HG02642 (cell line): ENCODE data around the gene SEPTIN8.

Experiments used
- ATAC-seq: cut with Tn5 transposase; IDR thresholded peaks from one replicate; pipeline ENCODE4 v1.9.1; 2021; ENCODE audit warnings: mild to moderate bottlenecking; ENCODE audit not compliant: unreplicated experiment, poor library complexity

SEPTIN8 gene

DNA sequence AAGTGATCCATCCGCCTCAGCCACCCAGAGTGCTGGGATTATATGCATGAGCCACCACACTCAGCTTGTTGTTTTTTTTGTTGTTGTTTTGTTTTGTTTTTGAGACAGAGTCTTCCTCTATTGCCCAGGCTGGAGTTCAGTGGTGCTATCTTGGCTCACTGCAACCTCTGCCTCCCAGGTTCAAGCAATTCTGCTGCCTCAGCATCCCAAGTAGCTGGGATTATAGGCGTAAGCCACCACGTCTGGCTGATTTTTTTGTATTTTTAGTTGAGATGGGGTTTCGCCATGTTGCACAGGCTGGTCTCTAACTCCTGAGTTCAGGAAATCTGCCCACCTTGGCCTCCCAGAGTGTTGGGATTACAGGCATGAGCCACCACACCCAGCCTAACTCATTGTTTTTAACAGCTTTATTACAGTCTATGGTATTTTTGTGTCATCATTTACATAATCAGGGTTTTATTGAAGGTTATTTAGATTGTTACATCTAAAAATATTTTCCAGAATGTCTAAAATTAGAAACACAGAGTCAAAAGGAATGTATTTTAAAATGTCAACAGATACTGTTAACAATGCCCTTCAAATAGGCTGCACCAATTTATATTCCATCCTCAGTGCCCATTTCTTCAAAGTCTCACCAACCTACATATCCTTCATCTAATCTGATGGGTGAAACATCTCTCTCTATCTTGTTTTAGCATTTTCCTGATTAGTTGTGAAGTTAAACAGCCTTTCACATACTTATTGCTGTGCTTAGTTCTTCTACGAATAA lies 58.3 kb downstream of the SEPTIN8 start:
- ATAC-seq, result no peak

DNA sequence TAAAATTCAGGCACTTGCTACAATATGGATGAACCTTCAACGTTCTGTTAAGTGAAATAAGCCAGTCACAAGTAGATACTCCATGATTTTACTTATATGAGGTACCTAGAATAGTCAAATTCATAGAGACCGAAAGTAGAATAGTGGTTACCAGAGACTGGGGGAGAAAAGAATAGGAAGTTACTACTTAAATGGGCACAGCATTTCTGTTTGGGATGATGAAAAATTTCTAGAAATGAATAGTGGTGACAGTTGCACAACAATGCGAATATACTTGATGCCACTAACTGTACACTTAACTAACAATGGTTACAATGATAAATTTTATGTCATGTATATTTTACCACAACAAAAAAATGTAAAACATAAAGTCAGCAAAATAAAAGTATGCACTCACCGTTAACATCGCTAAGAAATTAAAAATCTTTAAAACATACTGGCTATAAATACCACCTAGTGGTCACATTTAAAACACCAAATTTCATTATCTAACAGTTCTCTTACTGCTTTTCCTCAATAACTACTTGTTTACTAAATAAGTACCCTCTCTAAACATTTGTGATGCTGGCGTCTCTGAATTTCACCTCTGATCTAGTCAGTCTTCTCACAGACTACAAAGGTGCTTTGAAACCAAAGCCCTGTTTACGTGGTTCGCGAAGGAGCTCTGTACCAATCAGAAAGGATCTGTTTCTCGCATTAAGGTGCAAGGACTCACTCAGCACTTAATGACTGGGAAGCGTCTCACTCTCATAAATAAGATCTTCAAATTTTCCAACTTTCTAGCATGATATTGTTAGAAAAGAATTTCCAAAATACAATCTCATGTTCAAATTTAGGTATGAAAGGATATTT lies 62.4 kb downstream of the SEPTIN8 start:
- ATAC-seq, result no peak

DNA sequence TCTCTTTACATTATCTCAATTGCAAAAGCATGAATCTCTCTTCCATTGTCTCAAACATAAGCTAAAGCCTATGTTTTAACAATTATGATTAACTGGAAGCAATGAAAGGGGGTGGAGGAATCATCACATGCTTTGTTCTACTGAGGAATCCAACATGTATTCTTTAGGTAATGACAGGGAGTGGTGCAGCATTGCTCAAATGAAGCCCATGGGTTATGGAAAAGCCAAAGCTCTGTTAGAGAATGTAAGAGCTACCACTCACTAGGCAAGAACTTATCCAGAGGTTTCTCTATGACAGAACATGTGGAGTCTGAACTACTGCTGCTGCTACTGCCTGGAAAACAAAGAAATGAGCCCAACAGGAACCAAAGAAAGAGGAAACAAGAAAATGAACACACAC lies 68.4 kb downstream of the SEPTIN8 start:
- ATAC-seq, result no peak

DNA sequence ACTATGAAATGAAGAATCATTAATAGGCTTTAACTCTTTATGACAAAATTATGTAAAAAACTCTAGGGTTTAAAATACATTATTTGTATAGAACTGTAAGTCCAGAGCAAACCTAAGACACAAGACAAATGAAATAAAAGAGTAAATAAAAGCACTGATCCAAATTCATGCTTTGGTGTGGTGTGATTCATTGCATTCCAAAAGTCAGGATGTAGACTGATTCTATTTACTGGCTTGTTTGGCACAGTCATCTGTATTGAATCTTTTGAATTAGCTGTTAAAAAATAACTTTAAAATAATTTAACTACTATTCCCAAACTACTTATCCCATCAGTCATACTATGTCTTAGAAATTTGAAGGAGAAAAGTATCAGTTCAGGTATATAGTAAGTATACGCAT lies 72.2 kb downstream of the SEPTIN8 start:
- no peak for ATAC-seq
